Thoracic aorta (tissue), 2 donors: ENCODE results near the gene NOC4L. TPM values are rescaled to one million over a fixed set of nuclear protein-coding genes. Genes with fewer than 3 reads are reported as not detected.

ENCODE experiments used
- ATAC-seq: fragments of 150-250 bp; one replicate; pipeline ENCODE4 v1.8.0; 2017; ENCODE audit warnings: low read depth; ENCODE audit not compliant: insufficient number of reproducible peaks, low FRiP score
- DNase-seq: peaks from one replicate; pipeline ENCODE4 v3.0.0-alpha.2; 2020; ENCODE audit warnings: low spot score
- H3K27ac ChIP-seq, 2 donors: fragments of 200-600 bp; sonication (generic); 1 replicate in 1 of 2; 2 replicates in 1 of 2; pipeline ENCODE4 v1.5.1; 2016; ENCODE audit warnings: mild to moderate bottlenecking in 2 of 2, moderate library complexity in 2 of 2
- H3K27me3 ChIP-seq: fragments of 200-600 bp; sonication (generic); replicated peaks from 2 replicates; pipeline ENCODE4 v1.6.0; 2016; ENCODE audit warnings: mild to moderate bottlenecking; ENCODE audit not compliant: insufficient read depth
- H3K36me3 ChIP-seq: fragments of 200-600 bp; sonication (generic); one replicate; pipeline ENCODE4 v1.5.1; 2016
- H3K4me1 ChIP-seq, 2 donors: fragments of 200-600 bp; sonication (generic); 1 replicate in 1 of 2; 2 replicates in 1 of 2; pipeline versions ENCODE4 v1.5.1 to v1.6.0; 2016; ENCODE audit warnings: low read depth in 2 of 2, mild to moderate bottlenecking in 1 of 2; ENCODE audit not compliant: control insufficient read depth in 1 of 2
- H3K4me3 ChIP-seq: fragments of 200-600 bp; sonication (generic); 2 replicates; pipeline ENCODE4 v1.5.1; 2016; ENCODE audit warnings: mild to moderate bottlenecking
- H3K9me3 ChIP-seq: fragments of 200-600 bp; sonication (generic); 2 replicates; pipeline ENCODE4 v1.5.1; 2016
- total RNA-seq, 2 donors: library from RNA; depleted of rRNA; stranded (reverse); fragments of >200 nt; gene quantifications; one replicate each; pipeline versions ENCODE4 v1.1.0 to v1.2.3, GENCODE V29; 2016
- TF ChIP-seq, protein P1 (sequence below): fragments of 200-600 bp; sonication (generic); IDR thresholded peaks from one replicate; pipeline ENCODE4 v1.5.1; 2019; ENCODE audit warnings: antibody characterized with exemption

Gene NOC4L
- total RNA-seq, 2 donors from 2014 or later = 5.9 to 8.5 TPM

DNA sequence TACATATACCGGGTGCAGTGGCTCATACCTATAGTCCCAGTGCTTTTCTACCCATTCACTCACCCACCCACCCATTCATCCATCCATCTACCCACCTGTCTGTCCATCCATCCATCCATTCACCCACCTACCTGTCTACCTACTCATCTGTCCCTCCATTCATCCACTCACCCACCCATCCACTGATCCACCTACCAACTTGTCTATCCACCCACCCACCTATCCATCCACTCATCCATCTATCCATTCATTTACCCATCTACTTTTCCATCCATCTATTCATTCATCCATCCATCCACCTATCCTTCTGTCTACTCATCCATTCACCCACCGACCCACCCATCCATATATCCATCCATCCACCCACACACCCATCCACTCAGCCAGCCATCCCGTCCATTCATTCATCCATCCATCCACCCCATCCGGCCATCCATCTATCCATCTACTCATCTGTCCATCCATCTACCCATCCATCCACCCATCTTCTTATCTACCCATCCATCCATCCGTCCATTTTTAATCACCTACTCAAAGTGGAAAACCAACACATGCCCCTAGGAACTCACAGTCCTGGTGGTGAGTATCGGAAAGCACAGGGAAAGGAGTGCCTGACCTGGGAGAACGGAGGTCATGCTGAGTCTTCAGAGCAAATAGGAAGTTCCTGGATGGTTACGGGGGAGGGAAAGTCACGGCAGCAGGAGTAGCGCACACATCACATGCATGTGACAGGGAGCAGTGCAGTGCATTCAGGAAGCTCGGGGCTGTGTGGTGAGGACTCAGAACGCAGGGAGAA, 20.1 kb upstream of the NOC4L start:
- Histone ChIP-seq H3K27ac (no peak overlapping the region), H3K4me1 (no peaks in the 10 kb centered on the region), H3K36me3 (peaks cover 50% of the 10 kb centered on the region), H3K27me3 (no peaks in the 10 kb centered on the region), H3K4me3 (no peak overlapping the region), H3K9me3 (no peaks in the 10 kb centered on the region)
- ATAC-seq = no peak
- no peak for DNase-seq
- TF ChIP-seq, protein P1, sequence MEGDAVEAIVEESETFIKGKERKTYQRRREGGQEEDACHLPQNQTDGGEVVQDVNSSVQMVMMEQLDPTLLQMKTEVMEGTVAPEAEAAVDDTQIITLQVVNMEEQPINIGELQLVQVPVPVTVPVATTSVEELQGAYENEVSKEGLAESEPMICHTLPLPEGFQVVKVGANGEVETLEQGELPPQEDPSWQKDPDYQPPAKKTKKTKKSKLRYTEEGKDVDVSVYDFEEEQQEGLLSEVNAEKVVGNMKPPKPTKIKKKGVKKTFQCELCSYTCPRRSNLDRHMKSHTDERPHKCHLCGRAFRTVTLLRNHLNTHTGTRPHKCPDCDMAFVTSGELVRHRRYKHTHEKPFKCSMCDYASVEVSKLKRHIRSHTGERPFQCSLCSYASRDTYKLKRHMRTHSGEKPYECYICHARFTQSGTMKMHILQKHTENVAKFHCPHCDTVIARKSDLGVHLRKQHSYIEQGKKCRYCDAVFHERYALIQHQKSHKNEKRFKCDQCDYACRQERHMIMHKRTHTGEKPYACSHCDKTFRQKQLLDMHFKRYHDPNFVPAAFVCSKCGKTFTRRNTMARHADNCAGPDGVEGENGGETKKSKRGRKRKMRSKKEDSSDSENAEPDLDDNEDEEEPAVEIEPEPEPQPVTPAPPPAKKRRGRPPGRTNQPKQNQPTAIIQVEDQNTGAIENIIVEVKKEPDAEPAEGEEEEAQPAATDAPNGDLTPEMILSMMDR = no peak

DNA sequence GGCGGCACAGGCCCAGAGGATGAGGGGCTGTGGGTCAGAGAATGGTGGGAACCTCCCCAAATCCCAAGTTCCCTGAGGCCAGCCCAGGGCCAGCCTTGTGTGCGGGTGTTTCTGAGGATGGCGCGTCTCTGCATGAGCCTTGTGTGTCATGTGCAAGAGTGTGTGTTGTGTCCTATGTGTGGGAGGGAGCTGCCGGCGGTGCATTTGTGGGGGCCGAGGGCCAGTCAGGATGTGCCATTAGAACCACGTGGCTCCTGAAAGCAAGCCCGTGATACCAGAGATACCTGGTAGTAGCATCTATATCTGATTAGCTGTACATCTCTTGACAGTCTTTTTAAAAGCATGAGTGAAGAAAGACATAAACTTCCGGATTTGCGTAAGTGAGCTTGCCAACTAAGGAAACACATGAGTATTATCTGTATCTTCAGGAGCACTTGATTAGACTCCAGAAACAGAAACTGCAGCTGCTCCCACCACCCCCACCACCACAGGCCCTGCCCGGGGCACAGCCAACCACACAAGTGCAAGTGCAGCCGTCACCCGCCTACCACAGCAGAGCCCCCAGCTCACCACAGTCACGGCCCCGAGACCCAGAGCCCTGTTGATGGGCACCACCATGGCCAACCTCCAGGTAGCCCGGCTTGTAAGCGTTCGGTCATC, 19.4 kb upstream of the NOC4L start:
- TF ChIP-seq, protein P1 = no peak
- no peaks in the 10 kb centered on the region for H3K9me3 ChIP-seq
- peaks cover 48% of the 10 kb centered on the region for H3K36me3 ChIP-seq
- DNase-seq = no peak
- no peak for ATAC-seq
- H3K27ac ChIP-seq = no peak overlapping the region
- H3K4me1 ChIP-seq = no peaks in the 10 kb centered on the region
- no peak overlapping the region for H3K4me3 ChIP-seq
- no peaks in the 10 kb centered on the region for H3K27me3 ChIP-seq

DNA sequence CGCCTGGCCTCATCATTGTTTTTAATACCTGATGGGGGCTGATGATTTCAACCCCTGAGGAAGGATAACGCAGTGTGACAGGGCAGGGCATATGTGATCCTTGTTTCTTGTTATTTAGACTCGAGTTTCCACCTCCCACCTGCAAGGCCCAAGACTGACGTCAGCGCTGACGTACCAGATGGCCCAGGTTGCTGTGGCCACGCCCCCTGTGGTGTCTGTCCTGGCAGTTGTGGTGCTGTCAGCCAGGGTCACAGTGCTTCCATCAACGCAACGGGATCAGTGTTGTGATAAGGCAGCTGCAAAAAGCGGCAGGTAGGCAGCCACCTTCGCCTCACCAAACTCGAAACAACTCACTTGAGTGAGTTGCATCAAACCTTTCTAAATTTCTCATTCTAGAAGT, 18.5 kb upstream of the NOC4L start:
- DNase-seq (no peak), ATAC-seq (no peak)
- H3K27me3 ChIP-seq = no peaks in the 10 kb centered on the region
- no peak overlapping the region for H3K4me3 ChIP-seq
- TF ChIP-seq, protein P1 = no peak
- no peaks in the 10 kb centered on the region for H3K4me1 ChIP-seq
- H3K27ac ChIP-seq = no peak overlapping the region
- H3K9me3 ChIP-seq = no peaks in the 10 kb centered on the region
- H3K36me3 ChIP-seq = peaks cover 42% of the 10 kb centered on the region

DNA sequence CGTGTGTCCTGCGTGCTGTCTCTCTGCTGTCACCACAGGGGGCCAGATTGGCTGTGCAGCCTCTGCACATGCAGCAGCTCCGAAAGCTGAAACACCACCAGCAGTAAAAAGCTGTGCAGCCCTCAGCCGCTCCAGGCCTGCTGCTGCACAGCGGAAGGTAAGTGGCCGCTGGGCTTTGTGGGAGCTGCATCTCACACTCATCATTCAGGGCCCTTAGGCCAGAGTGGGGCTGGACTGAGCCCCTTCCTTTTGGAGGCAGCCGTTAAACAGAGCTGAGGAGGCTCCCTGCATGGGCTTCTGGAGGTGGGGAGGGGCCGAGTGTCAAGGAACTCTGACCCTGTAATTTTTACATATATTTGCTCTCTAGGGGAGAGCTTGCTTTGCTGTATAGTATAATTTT, 17.2 kb upstream of the NOC4L start:
- Histone ChIP-seq H3K36me3 (peaks cover 35% of the 10 kb centered on the region), H3K27ac (no peak overlapping the region), H3K4me1 (no peaks in the 10 kb centered on the region), H3K9me3 (no peaks in the 10 kb centered on the region), H3K4me3 (no peak overlapping the region), H3K27me3 (no peaks in the 10 kb centered on the region)
- no peak for ATAC-seq
- TF ChIP-seq, protein P1 = no peak
- DNase-seq = no peak

DNA sequence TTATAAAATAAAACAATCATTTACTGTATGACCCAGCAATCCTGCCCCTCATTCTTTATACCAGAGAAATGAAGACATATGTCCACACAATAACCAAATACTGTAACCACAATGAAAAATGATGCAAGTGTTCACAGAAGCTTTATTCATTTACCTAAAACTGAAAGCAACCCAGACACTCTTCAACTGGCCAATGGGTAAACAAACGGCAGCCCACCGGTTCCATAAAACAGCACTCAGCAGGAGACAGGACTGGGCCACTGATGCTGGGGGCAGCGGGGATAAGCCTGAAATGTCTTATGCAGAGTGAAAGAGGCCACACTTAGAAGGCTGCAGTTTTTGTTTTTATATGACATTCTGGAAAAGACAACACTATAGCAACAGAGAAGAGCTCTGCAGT, 15.2 kb upstream of the NOC4L start:
- no peak for DNase-seq
- Histone ChIP-seq H3K27ac (no peak overlapping the region), H3K36me3 (peaks cover 28% of the 10 kb centered on the region), H3K9me3 (no peaks in the 10 kb centered on the region), H3K4me3 (no peak overlapping the region), H3K27me3 (no peaks in the 10 kb centered on the region), H3K4me1 (no peaks in the 10 kb centered on the region)
- no peak for ATAC-seq
- TF ChIP-seq, protein P1 = no peak
